ENCODE measurements around the gene ZBTB42. TPM values are rescaled to one million over a fixed set of nuclear protein-coding genes. Genes with fewer than 3 reads are reported as not detected.
A peak's percentile ranks its signal among the peaks of the same experiment; 100 is the strongest.

ZBTB42 gene
- total and polyA plus RNA-seq, 2 of the 13 experiments (the other 11 are each of a cell fraction or from before 2014, with no cell fraction given), result 2.8 to 4.2 TPM

- TF ChIP-seq HMGXB4 (CRISPR knock-in tag; IDR thresholded peaks at IDR 0.05; ENCODE audit: borderline replicate concordance in 1 of 2, low read depth in 1 of 2) (0 out of 4 replicates have a peak, but pooled peaks of 1 of the 2 experiments have one; percentile 24), ATF7-NPFF (CRISPR knock-in tag; IDR thresholded peaks at IDR 0.05; ENCODE audit: low read depth) (peak; percentile 63; the same call in 1 of the 2 replicates), ZKSCAN1 (IDR thresholded peaks at IDR 0.05; ENCODE audit: low read length) (no peak), ZBTB14 (CRISPR knock-in tag; IDR thresholded peaks at IDR 0.05) (peak; percentile 33; the same call in 1 of the 2 replicates), POLR2AphosphoS5 (IDR thresholded peaks at IDR 0.05; ENCODE audit: low read depth, low read length) (peak; percentile 26; the same call in 1 of the 2 replicates), ZFX (CRISPR knock-in tag; IDR thresholded peaks at IDR 0.05; ENCODE audit: low read depth) (peak; percentile 54), ZNF747 (CRISPR knock-in tag; IDR thresholded peaks at IDR 0.05; ENCODE audit: borderline replicate concordance) (peak; percentile 37; the same call in 1 of the 2 replicates), ZSCAN21 (CRISPR knock-in tag; IDR thresholded peaks at IDR 0.05; ENCODE audit: borderline replicate concordance) (0 out of 2 replicates have a peak, but pooled peaks have one; percentile 22), HNF4G (IDR thresholded peaks at IDR 0.05; ENCODE audit: borderline replicate concordance, low read depth, low read length) (peak; percentile 59; the same call in 1 of the 2 replicates), HNF4G (CRISPR knock-in tag; IDR thresholded peaks at IDR 0.05; ENCODE audit: borderline replicate concordance, low read depth) (peak; percentile 71; the same call in 1 of the 2 replicates), MXI1 (IDR thresholded peaks at IDR 0.05; ENCODE audit: borderline replicate concordance, low read depth, low read length) (peak; percentile 52; the same call in 1 of the 3 replicates), ZBTB2 (CRISPR knock-in tag; IDR thresholded peaks at IDR 0.05; ENCODE audit: low read depth) (peak; percentile 67; the same call in 1 of the 2 replicates), HIVEP1 (CRISPR knock-in tag; IDR thresholded peaks at IDR 0.05) (peak; percentile 64; the same call in 1 of the 2 replicates)
Measured at GRCh38 chr14:104795781-104796686, 4.9 kb upstream of the ZBTB42 start (continued).

Measured in HepG2 (cell line).